Cerebellar cortex (tissue), 1 donor: Measurements from ENCODE around the gene GAS6.

Source experiments
- DNase-seq: peaks from one replicate; pipeline ENCODE4 v3.0.0-alpha.2; 2015; ENCODE audit warnings: low spot score

GAS6 gene

GRCh38 chr13:113770937-113771336, 92.9 kb downstream of the GAS6 start:
- no peak for DNase-seq
